Endothelial cell of umbilical vein (primary cell): ENCODE results near the gene MYADM.

Source experiments
- CTCF ChIP-seq, 2 donors: IDR thresholded peaks; 1 replicate in 1 of 2; 2 replicates in 1 of 2; pipeline ENCODE4 v1.5.1; 2011; ENCODE audit warnings: low read length in 2 of 2, mild to moderate bottlenecking in 2 of 2, moderate library complexity in 2 of 2, control low read depth in 1 of 2, inconsistent platforms in 1 of 2, low read depth in 1 of 2; ENCODE audit not compliant: insufficient read depth in 1 of 2; ENCODE audit errors: extremely low read depth in 1 of 2
- FOS ChIP-seq: IDR thresholded peaks from 2 replicates; pipeline ENCODE4 v1.6.1; 2011; ENCODE audit warnings: mild to moderate bottlenecking, low read length, moderate library complexity, borderline replicate concordance; ENCODE audit not compliant: insufficient read depth

- TF ChIP-seq FOS = no peak
- TF ChIP-seq CTCF (IDR thresholded peaks at IDR 0.05; ENCODE audit: extremely low read depth in 1 of 2, insufficient read depth in 1 of 2, low read depth in 1 of 2, low read length in 2 of 2) = no peak
Measured at GRCh38 chr19:53818756-53819155, 48.9 kb upstream of the MYADM start.
